Colonic mucosa (tissue), 4 donors: ENCODE data around the gene C6orf52. TPM values are rescaled to one million over a fixed set of nuclear protein-coding genes. Genes with fewer than 3 reads are reported as not detected.
"Not testable (repeated sequence)": the region's sequence is repeated elsewhere in the genome, so short reads cannot be mapped to it uniquely, and the experiment has no call there.

Source experiments
- DNase-seq: peaks from one replicate; pipeline ENCODE4 v3.0.0-alpha.2; 2020
- H3K27ac ChIP-seq: fragments of 200-600 bp; one replicate; pipeline ENCODE4 v1.8.0; 2021
- H3K27me3 ChIP-seq: fragments of 200-600 bp; one replicate; pipeline ENCODE4 v1.8.0; 2021
- H3K36me3 ChIP-seq: fragments of 200-600 bp; one replicate; pipeline ENCODE4 v1.8.0; 2021
- H3K4me1 ChIP-seq: fragments of 200-600 bp; one replicate; pipeline ENCODE4 v1.8.0; 2021; ENCODE audit warnings: mild to moderate bottlenecking
- H3K4me3 ChIP-seq: fragments of 200-600 bp; one replicate; pipeline ENCODE4 v1.8.0; 2021
- H3K9ac ChIP-seq, 2 donors: one replicate each; pipeline ENCODE4 v1.7.0; 2013; ENCODE audit warnings: control low read depth in 2 of 2, low read depth in 2 of 2, low read length in 2 of 2
- H3K9me3 ChIP-seq: fragments of 200-600 bp; one replicate; pipeline ENCODE4 v1.8.0; 2021
- intact Hi-C: fragments of 100-400 bp; cut with DNase I; formaldehyde crosslinking; loops from one replicate; pipeline ENCODE4 v1.14.1; 2022
- total RNA-seq, 2 donors: library from RNA; stranded (reverse); fragmentation: NEBNext Ultra II Directional in 1 of 2; extraction: Animal tissue kit (Norgen Biotek cat#: 25700) in 1 of 2; gene quantifications; one replicate each; pipeline ENCODE4 v1.2.1, GENCODE V29; 2021
- TF ChIP-seq, protein P1 (sequence below): fragments of 200-600 bp; IDR thresholded peaks from one replicate; pipeline ENCODE4 v1.8.0; 2022; ENCODE audit warnings: antibody characterized with exemption, mild to moderate bottlenecking
- donor health status: healthy.
- donor health status: DM: no; HTN: no; CAD: no.
- donor health status: DM: no; HTN: no; CAD: no.

C6orf52 gene
- under 1 TPM; 0.69 to 0.99 TPM for total RNA-seq

DNA sequence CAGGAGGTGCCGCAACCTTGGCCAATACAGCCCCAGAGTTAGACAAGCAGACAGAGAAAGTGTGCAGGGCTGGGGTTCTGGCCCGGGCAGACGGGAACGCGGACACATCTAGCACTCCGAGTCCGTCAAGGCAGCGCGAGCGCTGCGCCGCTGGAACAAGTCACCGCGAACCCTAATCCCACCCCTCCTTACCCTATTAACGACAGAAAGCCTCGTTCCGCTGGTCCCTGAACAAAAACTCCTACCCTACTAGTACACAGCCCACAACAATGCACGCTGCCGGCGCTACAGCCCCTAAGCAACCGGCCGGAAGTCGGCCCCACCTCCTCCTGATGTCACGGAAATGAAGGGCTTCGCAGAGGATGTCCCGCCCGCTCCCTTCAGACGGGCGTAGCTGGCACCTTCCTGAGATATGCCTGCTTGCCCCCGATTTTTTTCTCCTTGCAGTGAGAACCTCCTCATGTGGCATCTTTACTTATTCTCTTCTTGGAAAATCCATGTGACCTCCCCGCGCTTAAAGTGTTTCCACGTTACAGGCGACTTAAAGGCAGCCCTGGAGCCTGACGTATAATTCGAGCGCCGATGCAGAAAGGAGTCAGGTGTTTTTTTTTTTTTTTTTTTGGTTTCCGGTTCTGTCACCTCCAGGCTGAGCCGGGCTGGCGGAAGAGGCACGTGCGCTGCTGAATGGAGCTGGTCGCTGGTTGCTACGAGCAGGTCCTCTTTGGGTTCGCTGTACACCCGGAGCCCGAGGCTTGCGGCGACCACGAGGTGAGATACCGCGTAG lies at the start of gene C6orf52, which contains the start of gene PAK1IP1:
Gene C6orf52, minus strand, starts transcription at position 315 of the 784 bp plus-strand sequence. CDS start 7,066 bp downstream, outside the sequence.
Gene PAK1IP1, plus strand, starts transcription at position 671 of the 784 bp plus-strand sequence. Its CDS starts 14 bp downstream, at position 685.
- H3K4me1 ChIP-seq: peaks cover 3% of the 10 kb centered on the region
- H3K9ac ChIP-seq: peak within 1 kb of the TSS; percentile 90 to 99
- no peaks in the 10 kb centered on the region for H3K36me3 ChIP-seq
- H3K4me3 ChIP-seq: peak within 1 kb of the TSS; percentile 56
- H3K9me3 ChIP-seq: no peaks in the 10 kb centered on the region
- H3K27ac ChIP-seq: peak within 1 kb of the TSS; percentile 83
- H3K27me3 ChIP-seq: no peaks in the 10 kb centered on the region
- intact Hi-C loops: loop anchor here (5.0 to 10.0 kb wide), 2 partner anchors 50 to 182 kb away; partner anchors contain the start of gene TMEM14B
- DNase-seq: peak; percentile 94
- TF ChIP-seq, protein P1, sequence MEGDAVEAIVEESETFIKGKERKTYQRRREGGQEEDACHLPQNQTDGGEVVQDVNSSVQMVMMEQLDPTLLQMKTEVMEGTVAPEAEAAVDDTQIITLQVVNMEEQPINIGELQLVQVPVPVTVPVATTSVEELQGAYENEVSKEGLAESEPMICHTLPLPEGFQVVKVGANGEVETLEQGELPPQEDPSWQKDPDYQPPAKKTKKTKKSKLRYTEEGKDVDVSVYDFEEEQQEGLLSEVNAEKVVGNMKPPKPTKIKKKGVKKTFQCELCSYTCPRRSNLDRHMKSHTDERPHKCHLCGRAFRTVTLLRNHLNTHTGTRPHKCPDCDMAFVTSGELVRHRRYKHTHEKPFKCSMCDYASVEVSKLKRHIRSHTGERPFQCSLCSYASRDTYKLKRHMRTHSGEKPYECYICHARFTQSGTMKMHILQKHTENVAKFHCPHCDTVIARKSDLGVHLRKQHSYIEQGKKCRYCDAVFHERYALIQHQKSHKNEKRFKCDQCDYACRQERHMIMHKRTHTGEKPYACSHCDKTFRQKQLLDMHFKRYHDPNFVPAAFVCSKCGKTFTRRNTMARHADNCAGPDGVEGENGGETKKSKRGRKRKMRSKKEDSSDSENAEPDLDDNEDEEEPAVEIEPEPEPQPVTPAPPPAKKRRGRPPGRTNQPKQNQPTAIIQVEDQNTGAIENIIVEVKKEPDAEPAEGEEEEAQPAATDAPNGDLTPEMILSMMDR: no peak

DNA sequence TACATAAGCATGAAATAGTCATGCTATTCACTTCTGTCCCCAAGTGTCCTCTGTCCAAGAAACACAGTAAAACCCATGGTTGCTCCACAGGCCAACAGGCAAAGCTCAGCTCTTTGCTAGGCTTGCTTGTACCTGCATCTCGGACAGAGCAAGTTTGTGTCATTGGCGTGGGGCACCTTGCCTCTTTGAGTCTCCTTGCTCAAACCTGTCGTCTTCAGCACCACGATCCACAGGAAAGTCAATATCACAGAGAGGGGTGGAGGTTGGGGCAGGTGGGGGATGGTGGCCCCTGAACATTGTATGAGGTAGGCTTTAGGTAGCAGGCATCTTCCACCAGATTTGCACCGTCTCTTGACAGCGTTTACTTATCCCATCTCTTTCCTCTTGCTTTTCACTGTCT lies 49.1 kb upstream of the C6orf52 start:
- DNase-seq: no peak
- TF ChIP-seq, protein P1: no peak
- Histone ChIP-seq H3K4me3 (no peak overlapping the region), H3K27ac (no peak overlapping the region), H3K9ac (no peak overlapping the region), H3K36me3 (no peaks in the 10 kb centered on the region), H3K4me1 (peaks cover 9% of the 10 kb centered on the region), H3K9me3 (no peaks in the 10 kb centered on the region), H3K27me3 (no peaks in the 10 kb centered on the region)
- intact Hi-C loops: loop anchor here (10.0 kb wide), 1 partner anchor 49 kb away; the partner anchor contains the start of genes C6orf52 and PAK1IP1

GRCh38 chr6:10742251-10742650 lies 47.8 kb upstream of the C6orf52 start:
- no peak for DNase-seq
- TF ChIP-seq, protein P1: no peak
- intact Hi-C loops: loop anchor here (10.0 kb wide), 1 partner anchor 47 kb away; the partner anchor contains the start of genes C6orf52 and PAK1IP1

DNA sequence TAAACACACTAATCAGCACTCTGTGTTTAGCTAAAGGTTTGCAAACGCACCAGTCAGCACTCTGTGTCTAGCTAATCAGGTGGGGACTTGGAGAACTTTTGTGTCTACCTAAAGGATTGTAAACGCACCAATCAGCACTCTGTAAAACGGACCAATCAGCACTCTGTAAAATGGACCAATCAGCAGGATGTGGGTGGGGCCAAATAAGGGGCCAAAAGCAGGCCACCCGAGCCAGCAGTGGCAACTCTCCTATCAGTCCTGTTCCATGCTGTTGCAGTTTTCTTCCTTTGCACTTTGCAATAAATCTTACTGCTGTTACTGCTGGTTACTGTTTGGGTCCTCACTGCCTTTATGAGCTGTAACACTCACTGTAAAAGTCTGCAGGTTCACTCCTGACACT lies 47.2 kb upstream of the C6orf52 start:
- H3K9me3 ChIP-seq, H3K4me3 ChIP-seq, H3K9ac ChIP-seq, H3K36me3 ChIP-seq, H3K4me1 ChIP-seq, DNase-seq, H3K27ac ChIP-seq, H3K27me3 ChIP-seq: not testable (repeated sequence)
- intact Hi-C loops: loop anchor here (10.0 kb wide), 1 partner anchor 47 kb away; the partner anchor contains the start of genes C6orf52 and PAK1IP1

More at GRCh38 chr6:10742251-10742650, 47.8 kb upstream of the C6orf52 start:
- Histone ChIP-seq H3K4me1 (peaks cover 6% of the 10 kb centered on the region), H3K4me3 (no peak overlapping the region), H3K9me3 (no peaks in the 10 kb centered on the region), H3K27me3 (no peaks in the 10 kb centered on the region), H3K9ac (no peak overlapping the region), H3K27ac (no peak overlapping the region), H3K36me3 (no peaks in the 10 kb centered on the region)

DNA sequence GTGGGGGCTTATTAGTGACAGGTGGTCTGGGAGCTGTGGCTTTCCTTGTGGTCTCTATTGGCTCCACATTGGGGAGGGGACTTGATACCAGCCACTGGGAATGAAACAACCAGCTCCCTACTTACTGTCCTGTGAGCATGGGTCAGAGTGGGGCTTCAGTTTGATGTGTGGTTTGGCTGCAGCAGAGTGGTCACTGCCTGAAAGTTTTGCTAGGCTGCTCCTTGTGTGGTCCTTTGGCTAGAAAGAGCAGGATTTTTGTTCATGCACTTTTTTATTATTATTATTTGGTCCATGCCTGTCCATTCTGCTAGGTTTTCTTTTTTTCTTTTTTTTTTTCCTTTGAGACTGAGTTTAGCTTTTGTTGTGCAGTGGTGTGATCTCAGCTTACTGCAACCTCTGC lies 45.6 kb upstream of the C6orf52 start:
- intact Hi-C loops: loop anchor here (10.0 kb wide), 1 partner anchor 45 kb away; the partner anchor contains the start of genes C6orf52 and PAK1IP1
- Histone ChIP-seq H3K27me3 (no peaks in the 10 kb centered on the region), H3K9ac (no peak overlapping the region), H3K4me3 (no peak overlapping the region), H3K4me1 (no peaks in the 10 kb centered on the region), H3K27ac (no peak overlapping the region), H3K36me3 (no peaks in the 10 kb centered on the region), H3K9me3 (no peaks in the 10 kb centered on the region)
- TF ChIP-seq, protein P1: no peak
- DNase-seq: no peak
